C1 segment of cervical spinal cord (tissue), 14 donors: ENCODE measurements around the gene ANKRD33B.
A peak's percentile ranks its signal among the peaks of the same experiment; 100 is the strongest.
"Not testable (repeated sequence)": the region's sequence is repeated elsewhere in the genome, so short reads cannot be mapped to it uniquely, and the experiment has no call there.

ENCODE experiments used
- DNase-seq, 14 donors: peaks; one replicate each; lab custom pipeline; 2025; lab: John Stamatoyannopoulos, UW

The ANKRD33B gene

GRCh38 chr5:10635257-10635866 is 71.5 kb downstream of the ANKRD33B start:
- DNase-seq = no peak

DNA sequence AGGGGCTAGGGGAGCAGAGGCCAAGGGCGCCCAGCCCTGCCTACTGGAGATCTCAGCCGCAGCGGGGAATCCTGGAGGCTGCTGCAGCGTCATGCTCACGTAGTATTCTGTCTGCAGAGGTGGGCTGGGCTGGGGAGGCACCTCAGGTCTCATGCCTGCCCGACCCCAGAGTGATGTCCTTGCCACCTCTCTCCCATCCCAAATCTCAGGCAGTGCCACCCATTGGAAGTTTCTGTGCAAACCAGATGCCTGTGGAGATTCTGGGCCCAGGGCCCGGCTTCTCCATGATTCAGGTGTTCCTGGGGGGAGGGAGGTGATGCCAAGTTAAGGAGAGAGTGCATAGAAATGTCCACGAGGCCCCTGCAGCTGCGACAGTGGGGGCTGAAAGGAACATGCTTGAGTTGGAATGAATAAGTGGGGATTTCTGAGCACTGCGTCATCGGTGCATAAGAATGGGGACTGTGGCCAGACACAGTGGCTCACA is 72.0 kb downstream of the ANKRD33B start:
- DNase-seq = no peak

DNA sequence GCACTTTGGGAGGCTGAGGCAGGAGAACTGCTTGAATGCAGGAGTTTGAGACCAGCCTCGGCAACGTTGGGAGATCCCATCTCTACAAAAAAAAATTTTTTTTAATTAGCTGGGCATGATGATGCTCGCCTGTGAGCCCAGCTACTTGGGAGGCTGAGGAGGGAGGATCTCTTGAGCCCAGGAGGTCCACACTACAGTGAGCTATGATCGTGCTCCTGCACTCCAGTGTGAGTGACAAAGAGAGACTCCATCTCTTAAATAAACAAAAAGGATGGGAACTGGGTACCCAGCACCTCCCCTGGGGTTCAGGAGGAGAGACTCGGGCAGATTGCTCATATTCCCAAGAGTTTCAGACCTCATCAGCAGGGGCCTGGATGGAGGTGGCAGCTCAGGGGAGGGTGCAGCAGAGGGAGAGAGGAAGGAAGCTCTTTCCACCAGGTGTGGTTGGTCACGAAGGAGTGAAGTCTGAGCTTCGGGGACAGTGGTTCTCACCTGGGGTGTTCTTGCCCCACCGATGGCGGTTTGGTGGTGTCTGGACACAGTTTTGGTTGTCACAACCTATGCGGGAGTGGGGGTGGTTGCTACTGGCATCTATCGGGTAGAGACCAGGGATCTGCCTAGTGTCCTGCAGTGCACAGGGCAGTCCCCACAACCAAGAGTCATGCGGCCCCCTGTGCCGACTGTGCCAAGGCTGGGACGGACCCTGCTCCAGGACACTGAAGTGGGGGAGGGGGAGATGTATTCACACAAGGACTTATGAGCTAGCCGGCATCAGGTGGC is 72.7 kb downstream of the ANKRD33B start:
- no peak for DNase-seq

GRCh38 chr5:10637944-10638343 is 74.1 kb downstream of the ANKRD33B start:
- no peak for DNase-seq

DNA sequence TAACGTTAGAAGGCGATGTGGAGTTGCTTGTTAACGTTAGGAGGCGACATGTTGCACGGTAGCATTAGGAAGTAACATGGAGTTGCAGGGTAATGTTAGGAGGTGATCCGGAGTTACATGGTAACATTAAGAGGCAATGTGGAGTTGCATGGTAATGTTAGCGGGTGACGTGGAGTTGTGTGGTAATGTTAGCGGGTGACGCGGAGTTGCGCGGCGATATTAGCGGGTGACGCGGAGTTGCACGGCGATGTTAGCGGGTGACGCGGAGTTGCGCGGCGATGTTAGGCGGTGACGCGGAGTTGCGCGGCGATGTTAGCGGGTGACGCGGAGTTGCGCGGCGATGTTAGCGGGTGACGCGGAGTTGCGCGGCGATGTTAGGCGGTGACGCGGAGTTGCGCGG is 74.9 kb downstream of the ANKRD33B start:
- not testable (repeated sequence) for DNase-seq

GRCh38 chr5:10639846-10640368 is 76.0 kb downstream of the ANKRD33B start:
- no peak for DNase-seq

DNA sequence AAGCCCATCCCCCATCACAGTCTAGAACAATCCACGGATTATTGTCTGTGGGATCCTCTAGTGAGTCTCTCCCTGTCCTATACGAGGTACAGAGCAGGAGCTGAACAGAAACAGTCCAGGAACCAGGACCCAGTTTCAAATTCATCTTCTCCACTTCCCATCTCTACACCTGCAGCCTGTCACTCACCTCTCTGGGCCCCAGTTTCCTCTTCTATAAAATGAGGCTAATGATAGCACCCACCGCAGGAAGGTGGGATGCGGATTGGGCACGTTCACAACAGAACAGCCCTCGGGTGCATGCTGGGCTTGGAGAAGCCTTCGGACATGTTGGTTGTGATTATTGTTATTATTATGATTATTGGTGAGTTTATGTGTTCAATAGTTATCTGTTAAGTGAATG is 78.5 kb downstream of the ANKRD33B start:
- no peak for DNase-seq

- DNase-seq = no peak
Measured at GRCh38 chr5:10644192-10644591, 80.3 kb downstream of the ANKRD33B start.

- no peak for DNase-seq
Measured at GRCh38 chr5:10645146-10645545, 81.3 kb downstream of the ANKRD33B start.

DNA sequence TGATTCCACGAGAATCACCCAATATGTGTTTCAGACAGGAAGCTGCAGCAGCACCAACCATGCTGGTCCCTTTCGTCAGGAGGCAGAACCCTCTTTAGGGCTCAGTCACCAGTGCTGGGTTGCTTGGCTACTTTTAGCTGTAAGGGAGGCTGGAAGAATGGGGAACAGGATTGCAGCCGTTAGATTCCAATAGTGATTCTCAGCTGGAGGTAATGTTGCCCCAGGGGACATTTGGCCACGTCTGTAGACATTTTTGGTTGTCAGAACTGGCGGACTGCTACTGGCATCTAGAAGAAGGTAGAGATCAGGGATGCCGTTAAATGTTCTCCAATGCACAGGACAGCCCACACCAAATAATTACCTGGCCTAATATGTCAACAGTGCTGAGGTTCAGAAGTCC is 81.8 kb downstream of the ANKRD33B start:
- DNase-seq = no peak

GRCh38 chr5:10647640-10648039 is 83.8 kb downstream of the ANKRD33B start:
- DNase-seq = no peak

- DNase-seq = no peak
Measured at GRCh38 chr5:10648806-10649665, 85.2 kb downstream of the ANKRD33B start.

DNA sequence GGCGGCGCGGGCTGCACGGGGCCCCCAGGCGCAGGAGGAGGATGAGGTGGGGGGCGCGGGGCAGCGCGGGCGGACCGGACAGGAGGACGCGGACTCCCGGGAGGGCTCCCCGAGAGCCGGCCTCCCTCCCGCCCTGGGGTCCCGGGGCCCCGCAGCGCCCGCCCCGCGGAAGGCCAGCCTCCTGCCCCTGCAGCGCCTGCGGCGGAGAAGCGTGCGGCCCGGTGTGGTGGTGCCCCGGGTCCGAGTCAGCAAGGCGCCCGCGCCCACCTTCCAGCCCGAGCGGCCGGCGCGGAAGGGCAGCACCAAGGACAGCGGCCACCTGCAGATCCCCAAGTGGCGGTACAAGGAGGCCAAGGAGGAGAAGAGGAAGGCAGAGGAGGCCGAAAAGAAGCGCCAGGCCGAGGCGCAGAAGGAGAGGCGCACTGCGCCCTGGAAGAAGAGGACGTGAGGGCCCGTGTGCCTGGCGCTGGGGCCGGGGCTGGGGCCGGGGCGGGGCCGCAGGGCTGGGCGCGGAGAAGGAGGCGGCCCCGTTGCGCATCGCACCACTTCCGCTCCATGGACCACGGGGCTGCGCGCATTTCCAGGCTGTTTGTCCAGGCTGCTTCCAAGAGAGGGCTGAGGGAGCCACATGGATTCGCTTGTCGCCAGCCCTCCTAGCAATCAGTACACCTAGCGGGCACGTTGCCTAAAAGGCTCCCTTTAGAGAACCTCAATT is 86.0 kb downstream of the ANKRD33B start:
- no peak for DNase-seq

- DNase-seq = no peak
Measured at GRCh38 chr5:10652151-10652550, 88.3 kb downstream of the ANKRD33B start.

- no peak for DNase-seq
Measured at GRCh38 chr5:10652606-10653005, 88.7 kb downstream of the ANKRD33B start.

DNA sequence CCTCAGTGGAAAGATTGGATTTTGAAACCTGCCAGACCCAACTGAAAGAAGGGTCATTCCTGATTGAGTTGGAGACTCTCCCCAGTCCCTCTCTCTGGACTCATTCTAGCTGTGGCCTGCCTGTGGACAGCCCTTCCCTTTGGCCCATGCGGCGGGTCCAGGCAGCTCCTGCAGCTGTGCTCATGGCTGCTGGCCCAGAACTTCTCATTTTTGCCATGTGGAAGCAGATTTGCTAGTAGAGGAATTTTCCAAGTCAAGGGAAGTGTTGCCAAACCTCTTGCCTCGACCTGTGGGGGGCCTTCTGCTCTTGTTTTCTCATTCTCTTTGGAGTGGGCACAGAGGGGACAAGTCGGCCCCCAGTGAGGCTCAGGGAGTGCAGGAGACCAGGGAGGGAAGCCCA is 89.2 kb downstream of the ANKRD33B start:
- DNase-seq = peak in 1 of 14 donors; percentile 21

GRCh38 chr5:10653751-10654400 is 90.0 kb downstream of the ANKRD33B start:
- no peak for DNase-seq

DNA sequence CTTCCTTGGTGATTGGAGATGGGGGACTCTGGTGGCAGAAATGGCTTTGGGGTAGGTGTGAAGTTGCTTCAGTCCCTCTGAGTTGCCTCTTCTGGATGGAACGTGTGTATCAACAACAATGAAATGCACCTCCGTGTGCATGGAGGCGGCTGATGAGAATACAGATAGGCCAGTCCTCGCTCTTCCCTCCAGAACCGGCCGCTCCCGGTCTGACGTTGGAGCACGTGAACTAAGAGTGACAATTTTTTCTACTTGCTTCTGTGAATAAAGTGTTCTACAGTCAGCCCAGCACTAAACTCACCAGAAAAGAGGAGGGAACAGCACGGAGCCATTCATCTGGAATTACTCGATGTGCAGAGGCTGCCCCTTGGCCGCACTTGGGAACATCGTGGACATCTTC is 90.7 kb downstream of the ANKRD33B start:
- DNase-seq = no peak

DNA sequence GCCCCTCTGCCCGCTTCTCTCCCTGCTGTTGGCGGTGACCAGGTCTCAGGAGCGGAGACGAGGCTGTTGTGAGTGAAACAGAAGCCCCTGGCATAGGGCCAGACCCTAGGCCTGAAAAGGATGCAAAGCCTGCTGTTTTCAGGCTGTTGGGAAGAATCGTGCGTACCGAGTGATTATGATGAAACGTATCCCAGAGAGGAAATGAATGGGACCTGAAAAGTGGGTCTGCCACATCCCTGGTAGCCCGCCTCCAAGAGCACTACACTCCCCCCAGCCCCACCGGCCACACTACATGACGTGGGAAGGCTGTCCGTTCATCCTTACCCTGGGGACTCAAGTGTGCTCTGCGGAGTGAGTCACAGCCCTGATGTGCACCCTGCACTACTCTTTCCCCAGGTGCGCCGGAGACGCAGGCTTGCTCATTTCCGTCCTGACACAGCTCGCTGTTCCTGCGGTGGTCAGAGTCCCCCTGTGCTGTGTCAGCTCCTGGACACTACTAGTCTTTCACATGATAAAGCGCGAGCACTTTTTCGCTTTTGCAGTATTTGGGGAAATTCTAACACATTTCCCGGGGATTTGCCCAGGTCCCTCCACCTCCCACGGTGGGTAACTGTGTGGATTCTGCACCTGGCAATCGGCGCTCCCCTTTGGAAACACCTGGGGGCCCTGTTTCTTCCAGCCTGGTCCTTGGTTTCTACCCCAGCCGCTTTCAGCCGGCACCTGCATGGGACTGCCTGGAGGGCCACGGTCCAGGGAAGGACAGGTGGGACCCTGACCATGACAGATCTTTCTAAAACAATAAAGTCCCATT is 91.5 kb downstream of the ANKRD33B start:
- no peak for DNase-seq
